Glomerular visceral epithelial cell (primary cell): ENCODE measurements around the gene MORN1.

ENCODE experiments used
- DNase-seq: peaks from one replicate; pipeline ENCODE4 v3.0.0-alpha.2; 2016; ENCODE audit errors: extremely low spot score

Gene MORN1

DNA sequence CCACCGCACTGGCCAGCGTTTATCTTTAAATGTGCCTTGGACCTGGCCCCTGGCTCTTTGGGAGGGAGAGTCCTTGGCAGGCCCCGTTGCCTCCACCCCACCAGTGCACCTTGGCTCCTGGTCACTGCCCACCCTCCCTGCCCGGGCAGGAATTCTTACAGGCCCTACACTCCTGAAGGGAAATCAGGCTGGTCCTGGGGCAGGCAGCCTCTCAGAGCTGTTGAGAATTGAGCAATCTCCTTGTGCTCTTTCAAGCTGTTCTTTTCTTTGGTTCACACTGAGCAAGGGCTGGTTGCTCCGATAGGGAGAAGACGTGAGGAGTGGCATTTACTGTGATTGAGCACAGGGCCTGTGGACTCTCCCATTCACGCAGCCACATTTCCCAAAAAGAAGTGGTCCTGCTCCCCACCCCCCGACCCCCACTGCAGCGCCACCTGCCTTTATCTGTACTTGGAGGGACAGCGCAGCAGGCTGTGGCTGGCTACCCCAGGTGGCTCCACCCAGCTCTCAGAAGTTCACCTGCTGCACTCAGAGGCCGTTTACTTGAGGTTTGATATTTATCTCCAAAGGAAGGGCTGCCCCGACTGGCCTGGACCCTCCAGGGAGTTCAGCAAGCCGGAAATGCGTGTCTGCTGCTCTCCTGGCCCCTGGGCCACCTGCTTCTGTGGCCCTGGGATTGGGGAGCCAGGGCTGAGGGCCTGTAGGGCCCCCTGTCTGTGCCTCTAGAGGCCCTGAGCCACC, 115.4 kb downstream of the MORN1 start:
- no peak for DNase-seq

DNA sequence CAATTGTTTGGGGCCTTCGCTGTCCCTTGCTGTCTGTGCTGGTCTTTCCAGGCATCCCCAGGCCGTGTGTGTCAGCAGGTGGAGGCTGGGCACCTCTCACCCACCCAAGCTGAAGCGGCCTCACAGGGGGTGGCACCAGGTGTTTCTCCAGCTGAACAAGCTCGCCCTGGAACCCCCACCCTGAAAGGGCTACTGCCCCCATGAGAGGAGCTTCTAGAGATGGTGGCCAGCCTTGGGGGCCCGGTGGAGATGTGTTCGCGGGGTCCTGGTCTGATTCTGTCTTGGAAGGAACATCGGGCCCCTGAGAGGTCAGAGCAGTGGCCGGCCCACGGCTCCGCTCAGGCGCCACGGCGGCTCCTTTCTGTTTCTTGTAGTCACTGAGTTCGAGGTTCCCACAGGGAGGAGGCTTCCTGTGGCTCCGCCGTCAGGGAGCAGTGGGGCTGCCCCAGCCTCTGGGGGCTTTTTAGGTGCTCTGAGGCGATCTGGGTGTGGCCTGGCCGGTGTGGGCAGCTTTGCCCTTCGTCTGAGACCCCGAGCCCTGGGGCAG, 116.4 kb downstream of the MORN1 start:
- no peak for DNase-seq

DNA sequence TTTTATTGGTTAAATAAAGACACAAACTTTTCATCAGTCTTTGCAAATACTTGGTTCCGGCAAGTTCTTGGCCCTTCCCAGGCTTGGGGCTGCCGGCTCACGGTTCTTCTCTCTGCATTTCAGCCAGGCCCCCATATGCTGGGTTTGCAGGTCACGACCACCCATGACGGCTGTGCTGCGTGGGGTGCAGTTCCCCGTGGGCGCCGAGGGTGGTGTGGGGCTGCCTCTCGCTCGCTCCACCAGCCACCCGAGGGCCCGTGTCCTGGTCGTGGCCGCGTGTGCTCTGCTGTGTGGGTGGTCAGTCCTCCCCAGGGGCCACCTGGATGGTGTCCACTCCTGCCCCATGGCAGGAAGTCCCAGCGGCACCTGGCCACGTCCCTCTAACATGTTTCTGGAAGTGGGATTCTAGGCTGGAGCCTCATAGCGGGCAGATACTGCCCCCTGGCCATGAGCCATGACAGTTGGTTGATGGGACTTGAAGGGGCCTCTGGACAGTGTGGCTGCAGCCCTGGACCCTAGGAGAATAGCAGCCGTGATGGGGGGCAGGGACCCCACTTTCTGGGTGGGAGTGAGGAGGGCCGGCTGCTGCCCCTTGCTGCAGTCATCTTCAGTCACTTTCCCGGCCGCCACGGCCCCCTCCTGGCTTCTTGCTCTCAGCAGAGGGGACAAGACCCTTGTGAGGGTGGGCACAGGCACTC, 117.0 kb downstream of the MORN1 start:
- DNase-seq: no peak

DNA sequence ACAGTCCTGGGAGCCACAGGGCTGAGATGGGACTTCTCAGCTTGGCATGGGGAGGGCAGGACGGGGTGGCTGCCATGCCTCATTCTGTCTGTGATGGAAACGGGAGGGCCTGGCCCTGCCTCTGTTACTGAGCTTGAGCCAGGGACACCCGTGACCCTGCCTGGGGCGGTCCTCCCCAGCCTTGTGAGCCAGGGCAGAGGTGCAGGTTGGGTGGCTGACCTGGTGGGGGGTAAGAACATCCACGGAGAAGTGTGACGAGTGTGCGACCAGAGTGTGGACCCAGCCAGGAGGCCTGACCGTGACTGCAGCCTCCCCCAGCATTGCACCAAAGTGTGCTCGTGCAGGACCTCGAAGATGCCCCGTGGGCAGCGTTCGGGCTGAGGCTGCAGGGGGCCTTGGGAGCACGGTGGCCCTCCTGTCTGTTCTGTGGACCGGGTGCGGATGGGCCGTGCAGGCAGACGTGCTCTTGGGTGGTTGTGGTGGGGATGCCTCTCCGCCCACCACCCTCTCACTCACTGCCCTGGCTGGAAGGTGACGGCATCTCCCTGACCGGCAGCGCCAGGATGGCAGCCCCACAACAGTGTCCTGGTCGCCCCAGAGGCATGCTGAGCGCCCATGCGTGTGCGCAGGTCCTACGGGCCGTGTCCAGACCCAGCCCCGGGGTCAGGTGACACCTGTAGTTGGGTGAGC, 117.8 kb downstream of the MORN1 start:
- DNase-seq: no peak

DNA sequence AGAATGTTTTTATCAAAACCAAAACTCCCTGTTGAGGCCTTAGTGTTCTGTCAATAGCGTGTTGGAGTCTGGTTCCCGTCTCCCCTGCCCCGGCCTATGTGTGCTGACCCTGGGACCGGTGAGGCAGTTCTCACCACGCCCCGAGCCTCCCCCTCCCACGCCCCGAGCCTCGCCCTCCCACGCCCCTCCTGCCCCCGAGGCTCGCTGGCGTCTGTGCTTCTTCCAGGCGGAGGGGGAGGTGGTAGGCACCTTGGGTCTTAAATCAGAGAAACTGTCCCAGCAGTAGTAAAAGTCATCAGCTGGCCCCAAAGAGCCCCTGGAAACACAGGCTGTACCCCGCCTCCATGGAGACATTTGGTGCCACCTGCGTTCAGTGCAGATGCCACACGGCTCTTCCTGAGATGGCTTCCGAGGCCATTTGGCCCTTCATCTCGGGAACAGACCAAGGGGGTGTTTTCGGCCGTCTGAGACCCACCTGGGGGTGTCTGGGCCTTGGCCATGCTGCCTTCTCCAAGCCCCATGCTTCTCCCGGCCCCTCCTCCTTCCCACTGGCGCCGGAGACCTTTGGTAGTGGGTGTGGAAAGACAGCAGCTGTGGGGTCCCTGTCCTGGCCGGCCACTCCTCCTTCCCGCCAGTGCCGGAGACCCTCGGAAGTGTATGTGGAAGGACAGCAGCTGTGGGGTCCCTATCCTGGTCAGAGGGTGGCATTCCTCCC, 118.5 kb downstream of the MORN1 start:
- DNase-seq: no peak

DNA sequence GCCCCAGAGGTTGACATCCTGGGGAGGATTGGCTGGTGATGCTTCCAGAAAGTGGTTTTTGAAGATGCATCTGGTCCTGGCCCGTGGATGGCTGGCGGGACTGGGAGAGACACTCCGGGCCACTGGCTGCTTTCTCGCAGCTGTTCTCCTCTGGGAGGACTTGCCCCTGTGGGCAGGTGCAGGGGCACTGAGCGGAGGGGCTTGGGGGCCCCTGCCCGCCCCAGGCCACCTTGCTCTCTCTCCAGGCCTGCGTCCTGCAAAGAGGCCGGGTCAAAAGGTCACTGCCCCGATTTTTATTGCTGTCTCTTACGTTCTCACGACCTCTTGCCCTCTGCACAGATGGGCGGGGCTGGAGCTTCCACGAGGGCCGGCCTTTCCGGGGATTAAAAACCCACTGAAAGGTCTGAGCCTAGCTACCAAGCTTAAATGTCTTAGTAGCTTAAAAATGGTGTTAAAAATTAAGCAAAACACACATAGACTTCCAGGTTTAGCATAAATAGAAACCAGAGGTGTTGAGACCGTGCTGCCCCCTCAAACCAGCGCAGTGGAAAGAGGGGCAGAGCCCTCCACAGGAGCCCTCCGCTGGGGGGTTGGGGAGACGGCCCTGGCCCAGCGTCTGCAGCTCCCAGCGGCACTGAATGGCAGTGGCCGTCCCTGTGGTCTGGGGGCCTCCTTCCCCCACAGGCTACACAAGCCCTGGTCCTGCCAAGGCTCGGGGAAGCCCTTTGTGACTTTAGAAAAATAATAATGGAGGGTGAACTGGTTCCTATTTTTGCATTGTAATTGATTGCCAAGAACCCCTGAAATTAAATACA, 119.3 kb downstream of the MORN1 start:
- DNase-seq: no peak
